H9 (cell line): ENCODE results near the gene AGT. TPM values are rescaled to one million over a fixed set of nuclear protein-coding genes. Genes with fewer than 3 reads are reported as not detected.

ENCODE experiments used
- DNase-seq: peaks from one replicate; pipeline ENCODE4 v3.0.0-alpha.2; 2017
- H2AFZ ChIP-seq: one replicate; pipeline ENCODE4 v1.6.1; 2013; ENCODE audit warnings: mild to moderate bottlenecking, low read length, control low read depth, moderate library complexity
- H2AK5ac ChIP-seq: 2 replicates; pipeline ENCODE4 v1.6.1; 2013; ENCODE audit warnings: low read length, control low read depth, mixed read lengths; ENCODE audit not compliant: insufficient read length
- H2BK120ac ChIP-seq: one replicate; pipeline ENCODE4 v1.6.1; 2013; ENCODE audit warnings: low read depth, mild to moderate bottlenecking, low read length, control low read depth, inconsistent platforms; ENCODE audit not compliant: poor library complexity, severe bottlenecking
- H2BK12ac ChIP-seq: 2 replicates; pipeline ENCODE4 v1.6.1; 2013; ENCODE audit warnings: low read length, control low read depth, mixed read lengths, low read depth; ENCODE audit not compliant: insufficient read length
- H2BK15ac ChIP-seq: 2 replicates; pipeline ENCODE4 v1.6.1; 2013; ENCODE audit warnings: low read depth, low read length, control low read depth
- H2BK20ac ChIP-seq: one replicate; pipeline ENCODE4 v1.6.1; 2013; ENCODE audit warnings: low read depth, mild to moderate bottlenecking, low read length, control low read depth, inconsistent platforms; ENCODE audit not compliant: poor library complexity, severe bottlenecking
- H2BK5ac ChIP-seq: 2 replicates; pipeline ENCODE4 v1.6.1; 2013; ENCODE audit warnings: low read length, control low read depth, mixed read lengths; ENCODE audit not compliant: insufficient read length
- H3K14ac ChIP-seq: 2 replicates; pipeline ENCODE4 v1.6.1; 2013; ENCODE audit warnings: low read length, control low read depth; ENCODE audit not compliant: insufficient read depth
- H3K18ac ChIP-seq: 2 replicates; pipeline ENCODE4 v1.6.1; 2013; ENCODE audit warnings: low read depth, mild to moderate bottlenecking, mixed read lengths, low read length, control low read depth; ENCODE audit not compliant: insufficient read length
- H3K23ac ChIP-seq: 2 replicates; pipeline ENCODE4 v1.6.1; 2013; ENCODE audit warnings: low read length, control low read depth, mixed read lengths, low read depth; ENCODE audit not compliant: insufficient read length
- H3K23me2 ChIP-seq: 2 replicates; pipeline ENCODE4 v1.6.1; 2013; ENCODE audit warnings: low read depth, mild to moderate bottlenecking, mixed read lengths, low read length, control low read depth; ENCODE audit not compliant: insufficient read length, poor library complexity, severe bottlenecking
- H3K27ac ChIP-seq: 2 replicates; pipeline ENCODE4 v1.5.1; 2013; ENCODE audit warnings: low read length, control low read depth, mixed read lengths, low read depth; ENCODE audit not compliant: insufficient read length
- H3K27me3 ChIP-seq: 2 replicates; pipeline ENCODE4 v1.6.1; 2013; ENCODE audit warnings: low read length, control low read depth, inconsistent platforms; ENCODE audit not compliant: insufficient read depth
- H3K4ac ChIP-seq: 2 replicates; pipeline ENCODE4 v1.6.1; 2013; ENCODE audit warnings: low read depth, mild to moderate bottlenecking, control low read depth, inconsistent platforms, low read length, moderate library complexity
- H3K4me1 ChIP-seq: 2 replicates; pipeline ENCODE4 v1.6.1; 2013; ENCODE audit warnings: low read length, control low read depth, inconsistent platforms; ENCODE audit not compliant: insufficient read depth
- H3K4me2 ChIP-seq: 2 replicates; pipeline ENCODE4 v1.6.1; 2013; ENCODE audit warnings: low read length, control low read depth, mixed read lengths; ENCODE audit not compliant: insufficient read length, insufficient read depth
- H3K56ac ChIP-seq: 2 replicates; pipeline ENCODE4 v1.6.1; 2013; ENCODE audit warnings: low read depth, mild to moderate bottlenecking, mixed read lengths, low read length, control low read depth; ENCODE audit not compliant: insufficient read length
- H3K79me1 ChIP-seq: 2 replicates; pipeline ENCODE4 v1.6.1; 2013; ENCODE audit warnings: low read depth, mild to moderate bottlenecking, moderate library complexity, low read length, control low read depth, inconsistent platforms; ENCODE audit not compliant: insufficient read depth, poor library complexity, severe bottlenecking
- H3K79me2 ChIP-seq: 2 replicates; pipeline ENCODE4 v1.6.1; 2013; ENCODE audit warnings: low read length, control low read depth, inconsistent platforms; ENCODE audit not compliant: insufficient read depth
- H3K9ac ChIP-seq: 2 replicates; pipeline ENCODE4 v1.6.1; 2013; ENCODE audit warnings: low read length, control low read depth, mixed read lengths; ENCODE audit not compliant: insufficient read length; ENCODE audit errors: extremely low read depth
- H3K9me3 ChIP-seq: one replicate; pipeline ENCODE4 v1.6.1; 2013; ENCODE audit warnings: low read depth, low read length, inconsistent platforms; ENCODE audit not compliant: control insufficient read depth
- H3T11ph ChIP-seq: one replicate; pipeline ENCODE4 v1.6.1; 2013; ENCODE audit warnings: mild to moderate bottlenecking, low read length, control low read depth, inconsistent platforms
- H4K20me1 ChIP-seq: one replicate; pipeline ENCODE4 v1.6.1; 2013; ENCODE audit not compliant: control insufficient read depth, insufficient read length, insufficient read depth
- H4K5ac ChIP-seq: 2 replicates; pipeline ENCODE4 v1.6.1; 2013; ENCODE audit warnings: low read depth, mild to moderate bottlenecking, mixed read lengths, low read length, control low read depth; ENCODE audit not compliant: insufficient read length
- H4K8ac ChIP-seq: replicated peaks from 2 replicates; pipeline ENCODE4 v1.6.1; 2013; ENCODE audit warnings: low read length, control low read depth, mixed read lengths, low read depth; ENCODE audit not compliant: insufficient read length
- H4K91ac ChIP-seq: 2 replicates; pipeline ENCODE4 v1.6.1; 2013; ENCODE audit warnings: low read depth, mild to moderate bottlenecking, moderate library complexity, mixed read lengths, low read length, control low read depth; ENCODE audit not compliant: insufficient read length
- H3K27ac Mint-ChIP-seq, 3 experiments: 2 replicates in 2 of 3; 3 replicates in 1 of 3; pipeline ENCODE4 v1.8.0; 2020 to 2021; ENCODE audit warnings: mixed read lengths in 3 of 3, mild to moderate bottlenecking in 1 of 3, moderate library complexity in 1 of 3
- H3K27me3 Mint-ChIP-seq: 2 replicates; pipeline ENCODE4 v1.8.0; 2021; ENCODE audit warnings: low read depth, mild to moderate bottlenecking, moderate library complexity, mixed read lengths
- H3K36me3 Mint-ChIP-seq, 3 experiments: 2 replicates in 2 of 3; 3 replicates in 1 of 3; pipeline ENCODE4 v1.8.0; 2020 to 2021; ENCODE audit warnings: low read depth in 3 of 3, mixed read lengths in 3 of 3; ENCODE audit not compliant: insufficient read depth in 1 of 3
- H3K4me1 Mint-ChIP-seq, 2 experiments: 2 replicates each; pipeline ENCODE4 v1.8.0; 2020; ENCODE audit warnings: mixed read lengths in 2 of 2
- H3K4me3 Mint-ChIP-seq, 2 experiments: 2 replicates in 1 of 2; 3 replicates in 1 of 2; pipeline ENCODE4 v1.8.0; 2020 to 2021; ENCODE audit warnings: mild to moderate bottlenecking in 2 of 2, mixed read lengths in 2 of 2, moderate library complexity in 1 of 2
- H3K9me3 Mint-ChIP-seq, 2 experiments: 2 replicates in 1 of 2; 3 replicates in 1 of 2; pipeline ENCODE4 v1.8.0; 2020; ENCODE audit warnings: mild to moderate bottlenecking in 2 of 2, mixed read lengths in 2 of 2, moderate library complexity in 1 of 2
- WGBS: extraction: QIAGEN DNeasy Blood & Tissue Kit; methylation state at CpG from one replicate; pipeline ENCODE4 v1.1.7; 2013; ENCODE audit warnings: missing lambda C conversion rate, low lambda C conversion rate, mixed read lengths; ENCODE audit not compliant: insufficient read length; ENCODE audit errors: extremely low coverage; 5-methylcytosine and 5-hydroxymethylcytosine counted together
- total RNA-seq: library from RNA; stranded (reverse); gene quantifications from 2 replicates; pipeline ENCODE4 v1.2.1, GENCODE V29; 2021
- TF ChIP-seq, protein P1 (sequence below): fragments of 200-600 bp; sonication (generic); conservative IDR thresholded peaks from 3 replicates; pipeline ENCODE4 v1.8.0; 2021; ENCODE audit warnings: antibody characterized with exemption, mild to moderate bottlenecking

The AGT gene
- total RNA-seq, 1 experiment from 2014 or later: not detected

DNA sequence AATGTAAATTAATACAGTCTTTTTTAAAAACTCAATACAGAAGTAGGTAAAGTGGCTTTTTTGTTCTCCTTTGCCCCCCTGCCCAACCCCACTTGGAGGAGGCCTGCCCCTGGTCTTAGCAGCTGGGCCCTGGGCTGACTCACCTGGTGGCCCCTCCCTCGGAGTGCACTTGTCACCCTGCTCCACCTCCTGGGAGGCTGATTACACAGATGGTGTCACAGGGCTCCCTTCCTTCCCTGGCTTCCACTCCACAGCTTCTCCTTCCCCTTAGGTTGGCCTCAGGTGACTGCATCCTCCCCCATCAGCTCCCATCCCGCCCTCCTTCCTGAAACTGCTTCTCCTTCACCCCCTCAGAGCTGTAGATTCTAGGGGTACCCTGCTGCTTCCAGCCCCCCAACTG lies 21.5 kb upstream of the AGT start:
- Histone ChIP-seq H2AFZ (no peak overlapping the region), H3K23me2 (no peaks in the 10 kb centered on the region), H3K79me2 (no peaks in the 10 kb centered on the region), H3K23ac (no peak overlapping the region), H2BK120ac (no peak overlapping the region), H3K27me3 (no peaks in the 10 kb centered on the region), H3K79me1 (no peaks in the 10 kb centered on the region), H2BK12ac (no peak overlapping the region), H3T11ph (no peak overlapping the region), H2BK15ac (no peak overlapping the region), H2AK5ac (no peak overlapping the region), H3K56ac (no peak overlapping the region), H2BK5ac (no peak overlapping the region), H4K8ac (peak overlapping the region; percentile 77), H3K4me2 (no peak overlapping the region), H3K18ac (no peak overlapping the region), H3K9me3 (no peaks in the 10 kb centered on the region), H4K91ac (no peak overlapping the region), H3K14ac (no peak overlapping the region), H3K9ac (no peak overlapping the region), H2BK20ac (no peak overlapping the region), H3K27ac (no peak overlapping the region), H4K5ac (no peak overlapping the region), H3K4ac (no peak overlapping the region), H4K20me1 (no peaks in the 10 kb centered on the region), H3K4me1 (no peaks in the 10 kb centered on the region)
- no peak overlapping the region for H3K4me3 Mint-ChIP-seq
- no peaks in the 10 kb centered on the region for H3K36me3 Mint-ChIP-seq
- H3K4me1 Mint-ChIP-seq: peaks cover 0 to 5% of the 10 kb centered on the region in 2 experiments; a peak in 2 of 4 replicates
- no CpG with 5 or more reads among the region's 2 CpGs for WGBS
- H3K27me3 Mint-ChIP-seq: peaks cover 14% of the 10 kb centered on the region
- H3K9me3 Mint-ChIP-seq: peaks cover 5 to 6% of the 10 kb centered on the region in 2 experiments; a peak in 2 of 5 replicates
- no peak for DNase-seq
- TF ChIP-seq, protein P1, sequence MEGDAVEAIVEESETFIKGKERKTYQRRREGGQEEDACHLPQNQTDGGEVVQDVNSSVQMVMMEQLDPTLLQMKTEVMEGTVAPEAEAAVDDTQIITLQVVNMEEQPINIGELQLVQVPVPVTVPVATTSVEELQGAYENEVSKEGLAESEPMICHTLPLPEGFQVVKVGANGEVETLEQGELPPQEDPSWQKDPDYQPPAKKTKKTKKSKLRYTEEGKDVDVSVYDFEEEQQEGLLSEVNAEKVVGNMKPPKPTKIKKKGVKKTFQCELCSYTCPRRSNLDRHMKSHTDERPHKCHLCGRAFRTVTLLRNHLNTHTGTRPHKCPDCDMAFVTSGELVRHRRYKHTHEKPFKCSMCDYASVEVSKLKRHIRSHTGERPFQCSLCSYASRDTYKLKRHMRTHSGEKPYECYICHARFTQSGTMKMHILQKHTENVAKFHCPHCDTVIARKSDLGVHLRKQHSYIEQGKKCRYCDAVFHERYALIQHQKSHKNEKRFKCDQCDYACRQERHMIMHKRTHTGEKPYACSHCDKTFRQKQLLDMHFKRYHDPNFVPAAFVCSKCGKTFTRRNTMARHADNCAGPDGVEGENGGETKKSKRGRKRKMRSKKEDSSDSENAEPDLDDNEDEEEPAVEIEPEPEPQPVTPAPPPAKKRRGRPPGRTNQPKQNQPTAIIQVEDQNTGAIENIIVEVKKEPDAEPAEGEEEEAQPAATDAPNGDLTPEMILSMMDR: no peak
- no peak overlapping the region; a peak in 1 of 7 replicates for H3K27ac Mint-ChIP-seq
